Left lung (tissue), 10 donors: ENCODE data around the gene TNNT2. TPM values are rescaled to one million over a fixed set of nuclear protein-coding genes. Genes with fewer than 3 reads are reported as not detected.

Source experiments
- ATAC-seq: fragments of 200-7000 bp; cut with Tn5 transposase; one replicate; pipeline ENCODE4 v1.9.1; 2020; ENCODE audit warnings: moderate library complexity
- DNase-seq, 4 donors: peaks; one replicate each; pipeline ENCODE4 v3.0.0-alpha.2; 2013 to 2020
- H3K27ac ChIP-seq, 2 donors: fragments of 200-600 bp; sonication (generic) in 1 of 2; one replicate each; pipeline versions ENCODE4 v1.5.0 to v1.8.0; 2020 to 2021
- H3K27me3 ChIP-seq, 2 donors: fragments of 200-600 bp; sonication (generic) in 1 of 2; one replicate each; pipeline versions ENCODE4 v1.5.0 to v1.8.0; 2020 to 2021
- H3K36me3 ChIP-seq, 2 donors: fragments of 200-600 bp; sonication (generic) in 1 of 2; one replicate each; pipeline versions ENCODE4 v1.5.0 to v1.8.0; 2020 to 2021
- H3K4me1 ChIP-seq, 2 donors: fragments of 200-600 bp; one replicate each; pipeline ENCODE4 v1.8.0; 2021
- H3K4me3 ChIP-seq, 2 donors: fragments of 200-600 bp; sonication (generic) in 1 of 2; one replicate each; pipeline versions ENCODE4 v1.5.0 to v1.8.0; 2020 to 2021; ENCODE audit warnings: mild to moderate bottlenecking in 1 of 2
- H3K9me3 ChIP-seq, 2 donors: fragments of 200-600 bp; sonication (generic) in 1 of 2; one replicate each; pipeline versions ENCODE4 v1.5.0 to v1.8.0; 2020 to 2021
- CTCF ChIP-seq, 2 donors: fragments of 200-600 bp; sonication (generic) in 1 of 2; IDR thresholded peaks; one replicate each; pipeline versions ENCODE4 v1.5.0 to v1.8.0; 2021; ENCODE audit warnings: antibody characterized with exemption in 2 of 2
- intact Hi-C, 2 donors: fragments of 100-400 bp; cut with DNase I; formaldehyde crosslinking; loops; one replicate each; pipeline versions ENCODE4 v1.11.2 to v1.14.2; 2022
- polyA plus RNA-seq, 6 donors: library from polyadenylated mRNA; unstranded; fragments of 120-200 nt; gene quantifications; one replicate each; pipeline ENCODE4 v1.2.1, GENCODE V29; 2013; ENCODE audit not compliant: insufficient read length in 6 of 6
- total RNA-seq, 2 donors: library from RNA; stranded (reverse); fragmentation: NEBNext Ultra II Directional; extraction: Animal tissue kit (Norgen Biotek cat#: 25700); gene quantifications; one replicate each; pipeline ENCODE4 v1.2.1, GENCODE V29; 2021
- donor health status: DM: no; HTN: yes; CAD: no.
- donor health status: DM: no; HTN: no; CAD: no.

TNNT2 gene
- total and polyA plus RNA-seq, 8 donors, result 3.2 to 6.5 (median 5.1) TPM

DNA sequence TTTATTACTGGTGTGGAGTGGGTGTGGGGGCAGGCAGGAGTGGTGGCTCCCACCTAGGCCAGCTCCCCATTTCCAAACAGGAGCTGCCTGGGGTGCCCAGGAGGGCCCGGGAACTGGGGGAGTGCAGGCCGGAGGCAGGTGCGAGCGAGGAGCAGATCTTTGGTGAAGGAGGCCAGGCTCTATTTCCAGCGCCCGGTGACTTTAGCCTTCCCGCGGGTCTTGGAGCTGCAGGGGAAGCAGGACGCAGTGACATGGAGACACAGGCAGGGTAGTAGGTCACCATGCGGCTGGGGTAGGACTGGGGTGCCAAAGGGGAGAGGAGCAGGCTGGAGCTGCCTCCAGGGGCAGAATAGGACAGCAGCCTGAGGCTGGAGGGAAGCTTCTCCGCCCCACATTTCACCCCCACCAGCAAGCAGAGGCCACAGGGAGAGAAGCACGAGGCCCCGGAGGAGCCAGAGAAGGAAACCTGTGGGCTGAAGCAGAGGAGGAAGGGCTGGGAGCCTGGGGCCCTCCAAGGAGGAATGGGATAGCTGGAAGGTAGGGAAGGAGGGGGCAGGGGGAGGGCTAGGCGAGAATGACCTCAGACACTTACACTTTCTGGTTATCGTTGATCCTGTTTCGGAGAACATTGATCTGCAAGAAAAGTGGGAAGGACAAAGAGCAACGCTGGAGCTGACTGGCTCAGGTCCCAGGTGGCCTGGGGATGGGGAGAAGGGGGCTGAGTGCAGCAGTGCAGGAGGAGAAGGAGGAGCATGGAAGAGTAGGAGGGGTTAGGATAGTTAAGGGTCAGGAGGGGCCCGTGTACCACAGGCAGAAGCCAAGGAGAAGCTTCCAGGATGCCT, 18.2 kb downstream of the TNNT2 start:
- Histone ChIP-seq H3K9me3 (no peaks in the 10 kb centered on the region), H3K27ac (no peak overlapping the region), H3K27me3 (no peaks in the 10 kb centered on the region), H3K4me3 (no peak overlapping the region), H3K4me1 (no peaks in the 10 kb centered on the region), H3K36me3 (no peaks in the 10 kb centered on the region)
- intact Hi-C loops, result loop anchor here in 1 of 2 donors (10.0 kb wide), 1 partner anchor 104 kb away; no protein-coding TSS in a partner anchor
- TF ChIP-seq CTCF (IDR thresholded peaks at IDR 0.05), result no peak
- DNase-seq (no peak), ATAC-seq (no peak)

DNA sequence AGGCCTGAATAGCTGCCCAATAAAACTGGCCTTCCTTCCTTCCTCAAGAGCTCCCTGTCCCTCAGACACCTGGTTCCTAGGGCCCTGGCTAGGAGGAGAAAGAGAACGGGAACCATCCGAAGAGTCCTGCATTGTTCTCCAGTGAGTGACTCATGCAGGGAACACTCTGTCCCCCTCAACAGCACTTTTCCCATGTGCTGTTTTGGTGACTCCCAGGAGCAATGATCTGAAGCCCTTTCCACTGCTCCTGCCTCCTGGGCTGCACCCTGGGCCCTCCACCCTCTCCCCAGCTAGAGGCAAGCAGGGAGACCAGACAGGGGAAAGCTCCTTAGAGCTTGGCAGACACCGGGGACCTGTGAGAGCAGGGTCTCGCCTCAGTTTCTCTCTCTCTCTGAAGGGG, 18.9 kb downstream of the TNNT2 start:
- no peak for DNase-seq
- no peak overlapping the region for H3K27ac ChIP-seq
- no peaks in the 10 kb centered on the region for H3K9me3 ChIP-seq
- H3K27me3 ChIP-seq, result no peaks in the 10 kb centered on the region
- ATAC-seq, result no peak
- no peaks in the 10 kb centered on the region for H3K4me1 ChIP-seq
- intact Hi-C loops, result loop anchor here in 1 of 2 donors (10.0 kb wide), 1 partner anchor 104 kb away; no protein-coding TSS in a partner anchor
- no peak overlapping the region for H3K4me3 ChIP-seq
- no peak for TF ChIP-seq CTCF (IDR thresholded peaks at IDR 0.05)
- H3K36me3 ChIP-seq, result no peaks in the 10 kb centered on the region

DNA sequence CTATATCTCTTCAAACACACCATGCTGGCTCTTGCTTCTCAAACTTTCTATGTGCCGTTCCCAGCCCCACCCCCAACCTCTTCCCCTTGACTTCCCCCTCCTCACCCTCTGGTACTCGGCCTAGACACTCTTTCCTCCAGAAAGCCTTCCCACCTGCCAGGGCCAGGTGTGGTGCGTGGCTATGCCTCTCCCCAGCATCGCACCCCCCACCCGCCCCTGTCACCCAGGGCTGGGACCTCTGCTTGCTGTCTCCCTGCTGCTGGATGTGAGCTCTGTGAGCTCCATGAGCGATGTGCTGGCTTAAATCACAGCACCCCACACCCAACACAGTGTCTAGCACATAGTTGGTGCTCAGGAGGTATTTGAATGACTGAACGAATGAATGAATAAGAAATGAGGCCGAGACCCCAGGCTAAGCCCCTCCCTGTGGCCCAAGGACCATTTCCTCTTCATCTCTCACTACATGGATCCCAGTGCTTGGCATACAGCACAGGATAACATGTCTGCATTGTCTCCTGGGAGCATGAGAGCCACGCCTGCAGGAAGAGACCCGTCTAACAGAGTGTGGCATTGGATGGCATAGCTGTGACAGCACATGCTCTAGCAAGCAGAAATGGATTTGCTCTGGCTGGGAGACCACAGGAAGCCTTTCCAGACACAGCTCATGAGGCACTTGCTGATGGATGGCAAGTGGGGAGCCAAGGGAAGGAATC, 19.7 kb downstream of the TNNT2 start:
- Histone ChIP-seq H3K9me3 (no peaks in the 10 kb centered on the region), H3K36me3 (no peaks in the 10 kb centered on the region), H3K4me1 (no peaks in the 10 kb centered on the region), H3K27me3 (no peaks in the 10 kb centered on the region), H3K4me3 (no peak overlapping the region), H3K27ac (no peak overlapping the region)
- TF ChIP-seq CTCF (IDR thresholded peaks at IDR 0.05), result no peak
- DNase-seq (no peak), ATAC-seq (no peak)
- intact Hi-C loops, result loop anchor here in 1 of 2 donors (10.0 kb wide), 1 partner anchor 103 kb away; no protein-coding TSS in a partner anchor

DNA sequence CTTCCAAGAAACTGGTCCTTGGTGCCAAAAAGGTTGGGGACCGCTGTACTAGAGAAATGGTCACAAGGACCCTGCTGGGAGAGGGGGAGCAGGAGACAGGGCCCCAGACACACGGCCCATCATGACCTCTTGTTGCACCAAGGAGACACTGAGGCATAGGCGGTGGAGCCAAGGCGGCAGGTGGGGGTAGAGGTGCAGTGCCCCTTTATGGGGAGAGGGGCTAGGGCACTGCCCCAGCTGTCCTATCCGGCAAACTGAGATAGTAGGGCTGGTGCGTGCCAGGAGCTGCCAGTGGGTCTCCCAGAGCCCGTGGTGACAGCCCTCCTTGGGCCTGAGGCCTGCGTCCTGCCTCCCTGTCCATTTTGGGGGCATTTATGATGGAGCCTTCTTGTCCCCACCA, 20.3 kb downstream of the TNNT2 start:
- H3K4me3 ChIP-seq, result no peak overlapping the region
- H3K9me3 ChIP-seq, result no peaks in the 10 kb centered on the region
- no peak overlapping the region for H3K27ac ChIP-seq
- intact Hi-C loops, result loop anchor here in 1 of 2 donors (10.0 kb wide), 1 partner anchor 102 kb away; no protein-coding TSS in a partner anchor
- no peak for TF ChIP-seq CTCF (IDR thresholded peaks at IDR 0.05)
- no peaks in the 10 kb centered on the region for H3K36me3 ChIP-seq
- no peaks in the 10 kb centered on the region for H3K27me3 ChIP-seq
- no peak for DNase-seq
- no peaks in the 10 kb centered on the region for H3K4me1 ChIP-seq
- ATAC-seq, result no peak

- Histone ChIP-seq H3K27ac (no peak overlapping the region), H3K36me3 (no peaks in the 10 kb centered on the region), H3K4me3 (no peak overlapping the region), H3K27me3 (no peaks in the 10 kb centered on the region), H3K4me1 (no peaks in the 10 kb centered on the region), H3K9me3 (no peaks in the 10 kb centered on the region)
- no peak for TF ChIP-seq CTCF (IDR thresholded peaks at IDR 0.05)
- intact Hi-C loops, result loop anchor here in 1 of 2 donors (10.0 kb wide), 1 partner anchor 102 kb away; no protein-coding TSS in a partner anchor
- ATAC-seq (no peak), DNase-seq (no peak)
Observed at GRCh38 chr1:201356701-201357100, 20.8 kb downstream of the TNNT2 start.
